ENCODE measurements around the gene BAIAP2. TPM values are rescaled to one million over a fixed set of nuclear protein-coding genes. Genes with fewer than 3 reads are reported as not detected.

BAIAP2 gene
- total and polyA plus RNA-seq, 12 donors, result 3.1 to 33.4 (median 14.6) TPM

GRCh38 chr17:81156866-81157805, 122.2 kb downstream of the BAIAP2 start:
- 91 to 96% (median 94%) methylated on average over 25 to 38 of the region's 38 CpGs for WGBS, 4 donors

DNA sequence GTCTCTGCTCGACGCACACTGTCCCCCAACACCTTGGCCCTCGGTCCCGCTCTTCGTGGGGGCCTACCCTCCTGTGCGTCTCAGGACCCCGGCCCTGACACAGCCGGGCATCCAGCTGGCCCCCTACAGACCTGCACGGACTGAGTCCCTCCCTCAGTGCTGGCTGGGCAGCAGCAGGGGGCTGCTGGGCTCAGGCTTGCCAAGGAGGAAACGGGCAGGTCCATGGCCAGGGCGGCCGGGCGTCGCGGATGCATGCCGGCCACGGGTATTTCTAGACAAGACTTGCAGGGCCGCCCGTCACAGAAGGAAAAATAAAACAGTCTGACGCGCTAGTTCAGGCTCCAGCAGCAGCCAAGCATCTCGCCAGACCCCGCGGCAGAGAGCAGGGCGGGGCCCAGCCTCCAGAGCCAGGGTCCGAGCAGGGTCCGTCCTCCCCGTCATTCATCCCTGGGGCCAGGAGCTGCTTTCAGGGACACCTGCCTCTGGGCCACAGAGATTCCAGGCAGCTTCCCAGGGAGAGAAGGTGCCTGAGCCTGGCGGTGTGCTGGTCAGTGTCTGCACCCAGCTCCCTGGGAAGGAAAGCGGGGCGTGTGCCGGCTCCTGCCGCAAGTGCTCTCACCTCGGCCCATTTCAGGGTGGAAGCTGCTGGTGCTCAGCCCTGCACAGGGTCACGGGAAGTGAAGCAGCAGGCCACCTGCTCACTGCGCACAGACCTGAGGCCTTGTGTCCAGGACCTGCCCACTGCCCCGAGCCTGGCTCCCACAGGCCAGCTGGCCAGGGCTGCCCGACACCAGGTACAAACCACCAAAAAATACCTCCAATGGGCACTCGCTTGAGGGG, 123.1 kb downstream of the BAIAP2 start:
- Histone ChIP-seq H3K9me3 (replicated peaks in 1 of 3) (no peaks in the 10 kb centered on the region), H3K36me3 (replicated peaks in 1 of 2) (no peaks in the 10 kb centered on the region), H3K4me3 (no peak overlapping the region), H3K4me1 (replicated peaks in 1 of 2) (peaks cover 7 to 17% of the 10 kb centered on the region in 2 donors), H3K27ac (no peak overlapping the region), H3K27me3 (no peaks in the 10 kb centered on the region)
- 91 to 94% (median 93%) methylated on average over 11 to 39 of the region's 39 CpGs for WGBS, 4 donors
- intact Hi-C loops (cut with DNase I), result no loop called here
- no peak for DNase-seq
- TF ChIP-seq POLR2A (IDR thresholded peaks at IDR 0.05) (no peak), CTCF (IDR thresholded peaks at IDR 0.05) (no peak)

More at GRCh38 chr17:81156866-81157805, 122.2 kb downstream of the BAIAP2 start:
- H3K9me3 ChIP-seq (replicated peaks in 1 of 3), result no peaks in the 10 kb centered on the region
- intact Hi-C loops (cut with DNase I), result no loop called here
- no peak for TF ChIP-seq POLR2A (IDR thresholded peaks at IDR 0.05)
- no peak for TF ChIP-seq CTCF (IDR thresholded peaks at IDR 0.05)
- DNase-seq, result no peak
- no peaks in the 10 kb centered on the region for H3K27me3 ChIP-seq
- H3K27ac ChIP-seq, result no peak overlapping the region
- peaks cover 7 to 17% of the 10 kb centered on the region in 2 donors for H3K4me1 ChIP-seq (replicated peaks in 1 of 2)
- H3K4me3 ChIP-seq, result no peak overlapping the region
- no peaks in the 10 kb centered on the region for H3K36me3 ChIP-seq (replicated peaks in 1 of 2)

DNA sequence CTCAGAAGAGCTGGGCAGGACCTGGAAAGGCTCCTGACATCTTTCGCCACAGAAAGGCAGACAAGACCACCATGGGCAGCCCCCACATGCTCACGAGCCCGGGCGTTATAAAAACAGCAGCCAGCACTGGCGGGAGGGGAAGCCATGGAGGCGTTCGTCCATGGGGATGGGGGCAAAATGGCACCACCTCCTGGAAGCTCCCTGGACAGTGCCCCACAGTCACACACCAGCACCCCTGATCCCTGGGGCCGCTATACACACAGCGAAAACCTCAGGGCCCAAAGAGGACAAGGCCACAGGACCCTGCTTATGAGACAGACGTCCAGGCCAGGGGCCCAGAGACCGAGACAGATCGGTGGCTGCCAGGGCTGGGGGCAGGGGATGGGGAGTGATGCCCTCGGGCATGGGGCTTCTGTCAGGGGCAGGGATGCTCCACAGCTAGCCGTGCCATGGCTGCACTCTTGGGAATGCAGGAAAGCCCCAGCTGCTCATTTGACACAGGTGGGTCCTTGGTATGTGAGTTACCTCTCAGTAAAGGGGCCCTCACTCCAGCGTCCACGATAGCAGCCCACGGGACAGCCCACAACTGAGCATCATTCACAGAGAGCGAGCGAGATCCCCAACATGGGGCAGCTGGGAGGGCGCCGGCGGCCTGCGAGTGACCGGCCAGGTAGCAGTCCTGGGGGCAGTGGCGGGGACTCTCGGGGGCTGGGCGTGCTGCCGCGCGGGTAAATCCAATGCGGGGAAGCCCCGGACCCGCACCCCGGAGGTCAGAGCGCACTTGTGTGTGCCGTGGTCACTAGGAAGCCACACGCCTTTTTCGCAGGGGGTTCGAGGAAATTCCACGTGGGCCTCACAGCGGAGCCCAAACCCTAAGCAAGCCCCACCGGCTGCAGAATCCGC, 124.0 kb downstream of the BAIAP2 start:
- WGBS, 4 donors, result 90 to 97% (median 91%) methylated on average over 15 to 43 of the region's 43 CpGs

More for the DNA sequence above, 124.0 kb downstream of the BAIAP2 start:
- TF ChIP-seq POLR2A (IDR thresholded peaks at IDR 0.05) (no peak), CTCF (IDR thresholded peaks at IDR 0.05) (no peak)
- Histone ChIP-seq H3K27ac (no peak overlapping the region), H3K9me3 (replicated peaks in 1 of 3) (no peaks in the 10 kb centered on the region), H3K36me3 (replicated peaks in 1 of 2) (no peaks in the 10 kb centered on the region), H3K27me3 (no peaks in the 10 kb centered on the region), H3K4me3 (no peak overlapping the region), H3K4me1 (replicated peaks in 1 of 2) (peaks cover 7 to 17% of the 10 kb centered on the region in 2 donors)
- peak in 1 of 7 donors; percentile 7 for DNase-seq
- intact Hi-C loops (cut with DNase I), result no loop called here
